Natural killer cell (primary cell): Measurements from ENCODE around the gene CACNB2. TPM values are rescaled to one million over a fixed set of nuclear protein-coding genes. Genes with fewer than 3 reads are reported as not detected.

Source experiments
- ATAC-seq, 3 donors: fragments of 150-1000 bp in 2 of 3; fragments of 200-7000 bp in 1 of 3; cut with Tn5 transposase; 1 replicate in 1 of 3; 2 replicates in 2 of 3; pipeline ENCODE4 v1.10.0; 2021; ENCODE audit warnings: mild to moderate bottlenecking in 2 of 3, moderate library complexity in 2 of 3
- DNase-seq, 2 donors: peaks; one replicate each; pipeline versions ENCODE4 v3.0.0 to v3.0.0-alpha.2; 2013 to 2021; ENCODE audit warnings: mixed read lengths in 1 of 2
- H3K27ac ChIP-seq: one replicate; pipeline ENCODE4 v1.5.1; 2013; ENCODE audit warnings: mild to moderate bottlenecking, low read length
- H3K27me3 ChIP-seq: one replicate; pipeline ENCODE4 v1.6.1; 2013; ENCODE audit warnings: low read length; ENCODE audit not compliant: control insufficient read depth, insufficient read depth
- H3K36me3 ChIP-seq: one replicate; pipeline ENCODE4 v1.6.1; 2013; ENCODE audit warnings: low read length; ENCODE audit not compliant: control insufficient read depth, insufficient read depth
- H3K4me1 ChIP-seq: one replicate; pipeline ENCODE4 v1.6.1; 2013; ENCODE audit warnings: low read length; ENCODE audit not compliant: control insufficient read depth, insufficient read depth
- H3K4me3 ChIP-seq: one replicate; pipeline ENCODE4 v1.5.1; 2013; ENCODE audit warnings: low read length
- H3K9me3 ChIP-seq: one replicate; pipeline ENCODE4 v1.6.1; 2013; ENCODE audit warnings: low read length; ENCODE audit not compliant: control insufficient read depth, insufficient read depth
- H3K27ac Mint-ChIP-seq, 2 donors: one replicate each; pipeline ENCODE4 v1.8.0; 2022; ENCODE audit warnings: mild to moderate bottlenecking in 2 of 2, mixed read lengths in 2 of 2, moderate library complexity in 1 of 2
- H3K27me3 Mint-ChIP-seq, 2 donors: one replicate each; pipeline ENCODE4 v1.8.0; 2022; ENCODE audit warnings: low read depth in 2 of 2, mixed read lengths in 2 of 2
- H3K36me3 Mint-ChIP-seq: one replicate; pipeline ENCODE4 v1.8.0; 2022; ENCODE audit warnings: mixed read lengths
- H3K4me1 Mint-ChIP-seq, 2 donors: one replicate each; pipeline ENCODE4 v1.8.0; 2022; ENCODE audit warnings: mixed read lengths in 2 of 2
- H3K4me3 Mint-ChIP-seq: one replicate; pipeline ENCODE4 v1.8.0; 2022; ENCODE audit warnings: mild to moderate bottlenecking, moderate library complexity, mixed read lengths
- H3K9me3 Mint-ChIP-seq, 2 donors: one replicate each; pipeline ENCODE4 v1.8.0; 2022; ENCODE audit warnings: mixed read lengths in 2 of 2
- CTCF ChIP-seq: fragments of 200-600 bp; IDR thresholded peaks from one replicate; pipeline ENCODE4 v1.8.0; 2022; ENCODE audit warnings: antibody characterized with exemption
- WGBS: methylation state at CpG from one replicate; pipeline ENCODE4 v1.1.7; 2013; ENCODE audit warnings: missing lambda C conversion rate; ENCODE audit not compliant: insufficient coverage; 5-methylcytosine and 5-hydroxymethylcytosine counted together
- intact Hi-C: fragments of 100-400 bp; cut with micrococcal nuclease; formaldehyde crosslinking; loops from one replicate; pipeline ENCODE4 v1.14.2; 2022
- total RNA-seq, 4 donors: library from RNA; stranded (reverse); fragments of 120-200 nt in 1 of 4; gene quantifications; one replicate each; pipeline versions ENCODE4 v1.2.3 to v1.2.4, GENCODE V29; 2013 to 2022

Gene CACNB2
- total RNA-seq, 3 donors from 2014 or later (not counting 1 experiment from before 2014, with no cell fraction given) = not detected

GRCh38 chr10:18368273-18368672, 228.0 kb downstream of the CACNB2 start:
- no peaks in the 10 kb centered on the region for H3K36me3 Mint-ChIP-seq

GRCh38 chr10:18368682-18369081, 228.5 kb downstream of the CACNB2 start:
- no peak overlapping the region for H3K27ac Mint-ChIP-seq
- Histone ChIP-seq H3K9me3 (no peaks in the 10 kb centered on the region), H3K27ac (no peak overlapping the region), H3K4me3 (no peak overlapping the region), H3K4me1 (no peaks in the 10 kb centered on the region), H3K36me3 (no peaks in the 10 kb centered on the region), H3K27me3 (no peaks in the 10 kb centered on the region)
- ATAC-seq (no peak), DNase-seq (no peak)
- TF ChIP-seq CTCF = no peak
- no peak overlapping the region for H3K4me3 Mint-ChIP-seq
- no CpG with 5 or more reads among the region's 1 CpG for WGBS
- intact Hi-C loops = no loop called here
- H3K9me3 Mint-ChIP-seq = peaks cover 2 to 3% of the 10 kb centered on the region in 2 donors
- H3K27me3 Mint-ChIP-seq = no peaks in the 10 kb centered on the region
- no peaks in the 10 kb centered on the region for H3K4me1 Mint-ChIP-seq
- no peaks in the 10 kb centered on the region for H3K36me3 Mint-ChIP-seq

More at GRCh38 chr10:18368273-18368672, 228.0 kb downstream of the CACNB2 start:
- H3K9me3 ChIP-seq = no peaks in the 10 kb centered on the region
- no peaks in the 10 kb centered on the region for H3K4me1 Mint-ChIP-seq
- no peak overlapping the region for H3K4me3 ChIP-seq
- ATAC-seq (no peak), DNase-seq (no peak)
- no peaks in the 10 kb centered on the region for H3K27me3 ChIP-seq
- H3K9me3 Mint-ChIP-seq = peaks cover 2 to 3% of the 10 kb centered on the region in 2 donors
- no peaks in the 10 kb centered on the region for H3K4me1 ChIP-seq
- no peaks in the 10 kb centered on the region for H3K36me3 ChIP-seq
- H3K27ac ChIP-seq = no peak overlapping the region
- WGBS = 90% methylated on average over 3 of the region's 3 CpGs
- intact Hi-C loops = no loop called here
- no peaks in the 10 kb centered on the region for H3K27me3 Mint-ChIP-seq
- no peak overlapping the region for H3K4me3 Mint-ChIP-seq
- TF ChIP-seq CTCF = no peak
- no peak overlapping the region for H3K27ac Mint-ChIP-seq

DNA sequence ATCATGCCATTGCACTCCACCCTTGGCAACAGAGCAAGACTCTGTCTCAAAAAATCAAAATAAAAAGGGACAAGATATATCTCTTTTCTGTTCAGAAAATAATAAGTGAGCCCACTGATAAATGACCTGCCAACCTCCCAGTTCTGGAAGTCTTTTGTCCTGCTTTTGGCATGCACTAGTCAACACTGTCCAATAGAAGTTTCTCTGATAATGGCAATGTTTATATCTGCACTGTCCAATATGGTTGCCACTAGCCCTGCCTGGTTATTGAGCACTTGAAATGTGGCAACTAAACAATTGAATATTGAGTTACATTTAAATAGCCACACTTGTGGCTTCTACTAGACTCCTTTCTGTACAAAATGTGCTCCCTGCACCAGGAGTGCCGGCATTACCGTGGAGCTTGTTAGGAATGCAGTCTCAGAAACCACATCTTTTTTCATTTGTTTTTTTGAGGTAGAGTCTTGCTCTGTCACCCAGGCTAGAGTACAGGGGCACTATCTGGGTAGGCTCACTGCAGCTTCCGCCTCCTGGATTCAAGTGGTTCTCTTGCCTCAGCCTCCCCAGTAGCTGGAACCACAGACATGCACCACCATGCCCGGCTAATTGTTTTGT, 229.7 kb downstream of the CACNB2 start:
- H3K36me3 ChIP-seq = no peaks in the 10 kb centered on the region
- no peaks in the 10 kb centered on the region for H3K27me3 ChIP-seq
- no peak overlapping the region for H3K27ac ChIP-seq
- Mint-ChIP-seq H3K9me3 (peaks cover 0 to 3% of the 10 kb centered on the region in 2 donors), H3K36me3 (no peaks in the 10 kb centered on the region), H3K27me3 (no peaks in the 10 kb centered on the region), H3K4me1 (no peaks in the 10 kb centered on the region), H3K4me3 (no peak overlapping the region), H3K27ac (no peak overlapping the region)
- H3K4me1 ChIP-seq = no peaks in the 10 kb centered on the region
- no peak overlapping the region for H3K4me3 ChIP-seq
- 95% methylated on average over 3 of the region's 4 CpGs for WGBS
- ATAC-seq (no peak), DNase-seq (no peak)
- intact Hi-C loops = no loop called here
- TF ChIP-seq CTCF = no peak
- H3K9me3 ChIP-seq = no peaks in the 10 kb centered on the region

- H3K9me3 Mint-ChIP-seq = peaks cover 3 to 6% of the 10 kb centered on the region in 2 donors
- no peaks in the 10 kb centered on the region for H3K27me3 ChIP-seq
- H3K9me3 ChIP-seq = no peaks in the 10 kb centered on the region
- 67% methylated on average over 2 of the region's 5 CpGs for WGBS
- H3K4me1 ChIP-seq = no peaks in the 10 kb centered on the region
- DNase-seq = no peak
- no peak overlapping the region for H3K27ac Mint-ChIP-seq
- no peak for ATAC-seq
- no peak overlapping the region for H3K4me3 ChIP-seq
- no peak overlapping the region for H3K27ac ChIP-seq
- no peaks in the 10 kb centered on the region for H3K36me3 ChIP-seq
- no peak overlapping the region for H3K4me3 Mint-ChIP-seq
- H3K27me3 Mint-ChIP-seq = no peaks in the 10 kb centered on the region
- TF ChIP-seq CTCF = no peak
- no peaks in the 10 kb centered on the region for H3K4me1 Mint-ChIP-seq
- intact Hi-C loops = no loop called here
- no peaks in the 10 kb centered on the region for H3K36me3 Mint-ChIP-seq
These were observed 236.4 kb downstream of the CACNB2 start for GRCh38 chr10:18376650-18377049.
